ENCODE data around the gene SPRR3. TPM values are rescaled to one million over a fixed set of nuclear protein-coding genes. Genes with fewer than 3 reads are reported as not detected.

SPRR3 gene
- total RNA-seq, 4 donors from 2014 or later, result not detected

DNA sequence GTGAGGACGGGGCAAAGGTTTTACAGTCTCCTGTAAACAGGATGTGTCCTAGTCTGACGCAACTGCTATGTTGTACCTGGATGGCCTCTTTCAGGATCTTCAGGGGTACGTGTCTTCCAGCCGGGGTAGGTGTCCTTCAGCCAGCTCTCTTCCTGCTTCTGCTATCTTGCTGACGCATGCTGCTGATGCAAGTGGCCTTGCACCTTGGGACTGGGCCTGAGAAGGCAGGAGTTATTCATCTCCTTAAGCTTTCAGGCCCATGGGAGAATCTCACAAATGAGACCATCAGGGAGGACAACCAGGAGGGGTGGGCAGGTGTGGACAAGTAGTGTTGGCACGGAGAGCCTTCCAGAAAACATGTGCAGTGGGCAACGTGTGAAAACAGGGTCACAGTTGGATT lies 21.6 kb downstream of the SPRR3 start:
- no peak for DNase-seq (ENCODE audit: low spot score in 2 of 2)
- no peaks in the 10 kb centered on the region for H3K9me3 ChIP-seq
- 86% methylated on average over 2 of the region's 7 CpGs for WGBS
- no peaks in the 10 kb centered on the region for H3K36me3 ChIP-seq
- no peak for TF ChIP-seq EP300 (IDR thresholded peaks at IDR 0.05)
- TF ChIP-seq POLR2AphosphoS5 (IDR thresholded peaks at IDR 0.05), result no peak
- TF ChIP-seq, protein P1, sequence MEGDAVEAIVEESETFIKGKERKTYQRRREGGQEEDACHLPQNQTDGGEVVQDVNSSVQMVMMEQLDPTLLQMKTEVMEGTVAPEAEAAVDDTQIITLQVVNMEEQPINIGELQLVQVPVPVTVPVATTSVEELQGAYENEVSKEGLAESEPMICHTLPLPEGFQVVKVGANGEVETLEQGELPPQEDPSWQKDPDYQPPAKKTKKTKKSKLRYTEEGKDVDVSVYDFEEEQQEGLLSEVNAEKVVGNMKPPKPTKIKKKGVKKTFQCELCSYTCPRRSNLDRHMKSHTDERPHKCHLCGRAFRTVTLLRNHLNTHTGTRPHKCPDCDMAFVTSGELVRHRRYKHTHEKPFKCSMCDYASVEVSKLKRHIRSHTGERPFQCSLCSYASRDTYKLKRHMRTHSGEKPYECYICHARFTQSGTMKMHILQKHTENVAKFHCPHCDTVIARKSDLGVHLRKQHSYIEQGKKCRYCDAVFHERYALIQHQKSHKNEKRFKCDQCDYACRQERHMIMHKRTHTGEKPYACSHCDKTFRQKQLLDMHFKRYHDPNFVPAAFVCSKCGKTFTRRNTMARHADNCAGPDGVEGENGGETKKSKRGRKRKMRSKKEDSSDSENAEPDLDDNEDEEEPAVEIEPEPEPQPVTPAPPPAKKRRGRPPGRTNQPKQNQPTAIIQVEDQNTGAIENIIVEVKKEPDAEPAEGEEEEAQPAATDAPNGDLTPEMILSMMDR (IDR thresholded peaks at IDR 0.05), result no peak
- no peak for TF ChIP-seq POLR2A (IDR thresholded peaks at IDR 0.05)
- H3K27me3 ChIP-seq, result peaks cover 2% of the 10 kb centered on the region
- no peaks in the 10 kb centered on the region for H3K4me1 ChIP-seq
- no peak overlapping the region for H3K4me3 ChIP-seq
- H3K27ac ChIP-seq, result no peak overlapping the region

DNA sequence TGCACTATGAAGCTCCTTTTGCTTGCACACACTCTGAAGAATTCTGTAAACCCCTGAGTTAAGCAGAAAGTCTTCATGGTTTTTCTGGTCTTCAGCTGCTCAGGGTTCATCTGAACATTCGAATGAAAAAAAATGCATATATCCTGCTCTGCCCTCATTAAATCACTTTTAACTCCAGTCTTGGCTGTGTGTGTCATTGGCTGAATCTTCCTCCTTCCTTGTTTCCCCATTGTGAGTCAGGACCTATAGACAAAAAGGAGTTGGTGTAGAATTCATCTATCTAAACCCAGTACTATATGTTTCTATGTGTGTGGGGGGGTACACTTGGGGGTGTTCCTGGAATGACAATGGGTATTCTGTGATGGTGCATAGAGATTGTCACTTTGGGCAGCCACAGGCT lies 22.9 kb downstream of the SPRR3 start:
- Histone ChIP-seq H3K27ac (no peak overlapping the region), H3K9me3 (no peaks in the 10 kb centered on the region), H3K27me3 (no peaks in the 10 kb centered on the region), H3K4me3 (no peak overlapping the region), H3K36me3 (no peaks in the 10 kb centered on the region), H3K4me1 (no peaks in the 10 kb centered on the region)
- DNase-seq (ENCODE audit: low spot score in 2 of 2), result no peak
- TF ChIP-seq POLR2AphosphoS5 (IDR thresholded peaks at IDR 0.05) (no peak), EP300 (IDR thresholded peaks at IDR 0.05) (no peak)
- 78% methylated on average over 1 of the region's 1 CpG for WGBS

DNA sequence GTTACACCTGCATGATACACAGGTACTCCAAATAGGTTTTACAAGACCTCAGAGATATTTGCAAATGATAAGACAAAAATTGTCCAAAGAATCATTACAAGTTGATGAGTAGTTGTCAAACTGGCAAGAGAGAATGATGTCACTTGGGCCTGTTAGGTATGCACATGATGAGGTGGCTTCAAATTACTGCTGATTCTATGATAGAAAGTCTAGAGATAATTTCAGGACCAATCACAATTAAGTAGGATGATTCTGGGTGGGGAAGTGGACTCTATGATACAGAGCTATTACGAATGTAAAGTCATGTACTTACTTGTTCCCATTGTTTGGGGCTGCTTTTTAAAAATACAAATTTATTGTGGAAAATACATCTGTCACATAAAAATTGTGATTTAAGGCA lies 24.2 kb downstream of the SPRR3 start:
- DNase-seq (ENCODE audit: low spot score in 2 of 2), result no peak
- Histone ChIP-seq H3K9me3 (no peaks in the 10 kb centered on the region), H3K27me3 (no peaks in the 10 kb centered on the region), H3K4me1 (no peaks in the 10 kb centered on the region), H3K4me3 (no peak overlapping the region), H3K36me3 (no peaks in the 10 kb centered on the region), H3K27ac (no peak overlapping the region)
- WGBS, result 55% methylated on average over 1 of the region's 1 CpG
- no peak for TF ChIP-seq POLR2AphosphoS5 (IDR thresholded peaks at IDR 0.05)
- TF ChIP-seq POLR2A (IDR thresholded peaks at IDR 0.05), result no peak
- TF ChIP-seq, protein P1 (IDR thresholded peaks at IDR 0.05), result no peak
- no peak for TF ChIP-seq EP300 (IDR thresholded peaks at IDR 0.05)

DNA sequence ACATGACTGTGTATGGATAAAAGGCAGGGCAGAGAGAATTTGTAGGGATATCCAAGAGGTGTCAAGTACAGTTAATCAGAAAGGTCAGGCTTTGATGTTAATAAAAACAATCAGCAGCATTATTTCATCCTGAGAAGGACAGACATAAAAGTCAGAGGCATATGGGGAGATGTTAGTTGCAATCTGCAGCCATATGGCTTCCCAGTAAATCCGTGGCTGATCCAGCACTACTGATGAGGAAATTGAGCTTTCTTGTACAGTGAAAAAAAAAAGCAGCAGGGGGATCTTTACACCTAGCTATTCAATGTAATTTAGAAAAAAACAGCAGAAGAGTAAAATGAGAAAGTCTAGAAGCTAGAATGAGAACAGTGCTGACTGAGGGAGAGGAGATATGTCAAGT lies 27.2 kb downstream of the SPRR3 start:
- no peak overlapping the region for H3K27ac ChIP-seq
- H3K4me1 ChIP-seq, result no peaks in the 10 kb centered on the region
- H3K36me3 ChIP-seq, result no peaks in the 10 kb centered on the region
- H3K4me3 ChIP-seq, result no peak overlapping the region
- TF ChIP-seq EP300 (IDR thresholded peaks at IDR 0.05) (no peak), POLR2AphosphoS5 (IDR thresholded peaks at IDR 0.05) (no peak), POLR2A (IDR thresholded peaks at IDR 0.05) (no peak)
- TF ChIP-seq, protein P1 (IDR thresholded peaks at IDR 0.05), result no peak
- DNase-seq (ENCODE audit: low spot score in 2 of 2), result no peak
- H3K27me3 ChIP-seq, result no peaks in the 10 kb centered on the region
- 43% methylated on average over 1 of the region's 1 CpG for WGBS
- no peaks in the 10 kb centered on the region for H3K9me3 ChIP-seq

DNA sequence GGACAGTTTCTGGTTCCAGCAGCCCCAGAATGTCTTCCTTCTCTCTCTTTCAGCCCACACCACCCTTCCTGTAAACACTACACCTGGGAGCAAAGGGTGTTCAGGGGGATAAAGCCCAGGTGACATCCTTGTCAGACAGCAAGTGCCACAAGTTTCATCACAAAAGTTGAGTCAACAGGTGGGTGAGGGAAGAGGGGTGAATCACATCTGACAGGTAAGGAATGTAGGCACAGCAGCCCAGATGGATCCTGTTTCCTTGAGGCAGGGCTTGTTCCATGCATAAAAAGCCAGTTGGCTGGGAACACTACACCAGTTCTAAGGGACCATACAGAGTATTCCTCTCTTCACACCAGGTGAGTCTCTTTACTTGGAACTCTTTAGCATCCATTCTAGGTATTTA lies 29.3 kb downstream of the SPRR3 start, which contains the start of gene SPRR1B:
TSS of gene SPRR1B (plus strand) at position 309 of the 400 bp plus-strand sequence. CDS start 1,143 bp downstream, outside the sequence.
- Histone ChIP-seq H3K4me1 (no peaks in the 10 kb centered on the region), H3K27me3 (no peaks in the 10 kb centered on the region), H3K27ac (no peak within 1 kb of the TSS), H3K4me3 (no peak within 1 kb of the TSS), H3K36me3 (no peaks in the 10 kb centered on the region), H3K9me3 (no peaks in the 10 kb centered on the region)
- no peak for DNase-seq (ENCODE audit: low spot score in 2 of 2)
- TF ChIP-seq POLR2A (IDR thresholded peaks at IDR 0.05) (no peak), POLR2AphosphoS5 (IDR thresholded peaks at IDR 0.05) (no peak), EP300 (IDR thresholded peaks at IDR 0.05) (no peak)
- TF ChIP-seq, protein P1 (IDR thresholded peaks at IDR 0.05), result no peak

DNA sequence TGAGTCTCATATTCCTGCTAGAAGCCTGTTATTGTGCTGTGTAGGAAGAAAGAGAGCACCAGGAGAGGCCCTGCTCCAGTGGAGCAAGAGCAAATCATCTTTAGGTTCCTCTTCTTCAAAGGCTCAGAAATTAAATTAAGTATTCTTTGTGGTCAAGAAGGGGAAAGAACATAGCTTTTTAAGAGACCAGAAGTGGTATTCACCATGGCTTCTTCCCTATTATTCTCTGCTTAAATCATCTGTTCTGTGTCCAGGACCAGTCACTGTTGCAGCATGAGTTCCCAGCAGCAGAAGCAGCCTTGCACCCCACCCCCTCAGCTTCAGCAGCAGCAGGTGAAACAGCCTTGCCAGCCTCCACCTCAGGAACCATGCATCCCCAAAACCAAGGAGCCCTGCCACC lies 30.5 kb downstream of the SPRR3 start:
- no peak overlapping the region for H3K27ac ChIP-seq
- TF ChIP-seq EP300 (IDR thresholded peaks at IDR 0.05) (no peak), POLR2AphosphoS5 (IDR thresholded peaks at IDR 0.05) (no peak), POLR2A (IDR thresholded peaks at IDR 0.05) (no peak)
- TF ChIP-seq, protein P1 (IDR thresholded peaks at IDR 0.05), result no peak
- H3K36me3 ChIP-seq, result no peaks in the 10 kb centered on the region
- no peaks in the 10 kb centered on the region for H3K27me3 ChIP-seq
- no peak overlapping the region for H3K4me3 ChIP-seq
- no peaks in the 10 kb centered on the region for H3K9me3 ChIP-seq
- DNase-seq (ENCODE audit: low spot score in 2 of 2), result no peak
- H3K4me1 ChIP-seq, result no peaks in the 10 kb centered on the region
